ENCODE measurements around the gene DMXL2.

DMXL2 gene

DNA sequence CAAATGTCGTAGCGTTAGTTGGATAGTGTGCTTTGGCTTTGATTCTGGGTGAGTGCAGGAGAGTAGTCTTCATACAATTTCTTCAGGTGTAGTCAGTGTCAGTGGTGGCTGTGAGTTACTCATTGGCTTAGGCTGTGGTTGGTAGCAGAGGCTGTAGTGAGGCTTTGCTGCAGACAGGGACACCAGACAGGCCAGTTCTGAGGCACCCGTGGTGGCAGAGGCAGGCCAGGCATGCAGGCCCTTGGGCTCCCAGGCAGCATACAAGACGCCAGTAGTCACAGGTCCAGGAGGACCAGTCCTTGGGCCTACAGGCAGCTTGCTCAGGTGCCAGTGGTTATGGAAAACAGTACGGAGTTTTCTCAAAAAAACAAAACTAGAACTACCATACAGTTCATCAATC is 61.3 kb downstream of the DMXL2 start:
- intact Hi-C loops (cut with DNase I; ENCODE audit: low total_unique reads): no loop called here
- Histone ChIP-seq H3K4me3 (no peak overlapping the region), H3K27ac (no peak overlapping the region), H3K4me1 (no peaks in the 10 kb centered on the region), H3K9me3 (no peaks in the 10 kb centered on the region), H3K36me3 (no peaks in the 10 kb centered on the region), H3K27me3 (no peaks in the 10 kb centered on the region)
- no peak for DNase-seq
- TF ChIP-seq, protein P1, sequence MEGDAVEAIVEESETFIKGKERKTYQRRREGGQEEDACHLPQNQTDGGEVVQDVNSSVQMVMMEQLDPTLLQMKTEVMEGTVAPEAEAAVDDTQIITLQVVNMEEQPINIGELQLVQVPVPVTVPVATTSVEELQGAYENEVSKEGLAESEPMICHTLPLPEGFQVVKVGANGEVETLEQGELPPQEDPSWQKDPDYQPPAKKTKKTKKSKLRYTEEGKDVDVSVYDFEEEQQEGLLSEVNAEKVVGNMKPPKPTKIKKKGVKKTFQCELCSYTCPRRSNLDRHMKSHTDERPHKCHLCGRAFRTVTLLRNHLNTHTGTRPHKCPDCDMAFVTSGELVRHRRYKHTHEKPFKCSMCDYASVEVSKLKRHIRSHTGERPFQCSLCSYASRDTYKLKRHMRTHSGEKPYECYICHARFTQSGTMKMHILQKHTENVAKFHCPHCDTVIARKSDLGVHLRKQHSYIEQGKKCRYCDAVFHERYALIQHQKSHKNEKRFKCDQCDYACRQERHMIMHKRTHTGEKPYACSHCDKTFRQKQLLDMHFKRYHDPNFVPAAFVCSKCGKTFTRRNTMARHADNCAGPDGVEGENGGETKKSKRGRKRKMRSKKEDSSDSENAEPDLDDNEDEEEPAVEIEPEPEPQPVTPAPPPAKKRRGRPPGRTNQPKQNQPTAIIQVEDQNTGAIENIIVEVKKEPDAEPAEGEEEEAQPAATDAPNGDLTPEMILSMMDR (IDR thresholded peaks at IDR 0.05): no peak

DNA sequence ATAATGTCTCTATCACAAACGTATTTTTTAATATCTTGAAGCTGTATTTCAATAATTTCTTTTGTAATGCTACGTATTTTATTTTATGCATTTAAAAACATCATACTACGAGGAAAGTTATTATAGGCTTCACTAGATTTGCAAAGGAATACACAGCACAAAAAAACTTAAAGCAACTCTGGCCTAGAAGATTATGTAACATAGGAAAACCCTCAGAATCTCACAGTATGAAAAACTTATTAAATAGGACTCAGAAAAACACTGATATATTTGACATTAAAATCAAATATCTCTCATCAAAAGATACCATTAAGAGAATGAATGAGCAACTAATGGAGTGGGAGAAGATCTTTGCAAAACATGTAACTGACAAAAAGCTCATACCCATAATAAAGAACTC is 63.7 kb downstream of the DMXL2 start:
- no peak overlapping the region for H3K27ac ChIP-seq
- no peaks in the 10 kb centered on the region for H3K9me3 ChIP-seq
- no peaks in the 10 kb centered on the region for H3K36me3 ChIP-seq
- no peaks in the 10 kb centered on the region for H3K4me1 ChIP-seq
- intact Hi-C loops (cut with DNase I; ENCODE audit: low total_unique reads): no loop called here
- no peak for DNase-seq
- TF ChIP-seq, protein P1 (IDR thresholded peaks at IDR 0.05): no peak
- H3K27me3 ChIP-seq: no peaks in the 10 kb centered on the region
- no peak overlapping the region for H3K4me3 ChIP-seq

DNA sequence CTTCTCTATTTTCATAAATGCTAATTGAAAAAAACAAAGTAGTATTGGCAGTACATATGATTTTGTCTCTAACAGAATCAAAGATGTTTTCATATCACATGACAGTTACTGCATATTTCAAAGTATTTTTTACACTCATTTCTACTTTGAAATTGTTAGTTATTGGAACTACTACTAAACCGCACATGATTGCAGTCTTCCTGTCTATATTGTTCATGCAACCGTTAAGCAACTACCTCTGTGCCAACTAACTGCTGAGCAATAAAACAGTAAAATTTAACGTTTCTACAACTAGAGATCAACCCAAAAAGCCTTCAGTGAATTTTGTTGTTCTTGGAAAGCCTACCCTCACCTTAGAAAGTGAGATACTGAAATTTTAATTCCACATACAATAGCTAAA is 64.2 kb downstream of the DMXL2 start:
- Histone ChIP-seq H3K4me1 (no peaks in the 10 kb centered on the region), H3K27ac (no peak overlapping the region)
- intact Hi-C loops (cut with DNase I; ENCODE audit: low total_unique reads): no loop called here

DNA sequence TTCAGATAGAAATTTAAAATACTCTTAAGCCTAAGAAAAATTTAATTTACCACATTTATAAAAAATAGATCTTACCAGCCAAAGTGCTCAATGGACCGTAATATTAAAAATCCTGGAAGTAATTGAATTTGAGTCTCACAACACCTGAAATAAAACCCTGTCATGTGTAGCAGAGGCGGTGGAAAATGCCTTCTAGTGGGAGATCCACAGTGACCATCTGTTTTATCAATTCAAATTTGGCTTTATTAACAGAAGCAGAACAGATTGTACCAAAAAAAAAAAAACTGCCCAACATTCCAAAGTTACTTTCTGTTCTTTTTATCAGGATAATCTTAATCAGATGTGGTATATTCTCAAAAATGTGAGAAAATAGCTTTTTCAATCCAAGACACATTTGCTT is 71.7 kb downstream of the DMXL2 start:
- H3K9me3 ChIP-seq: no peaks in the 10 kb centered on the region
- no peaks in the 10 kb centered on the region for H3K27me3 ChIP-seq
- H3K4me3 ChIP-seq: no peak overlapping the region
- intact Hi-C loops (cut with DNase I; ENCODE audit: low total_unique reads): no loop called here
- DNase-seq: no peak
- H3K27ac ChIP-seq: no peak overlapping the region
- H3K4me1 ChIP-seq: no peaks in the 10 kb centered on the region
- H3K36me3 ChIP-seq: no peaks in the 10 kb centered on the region
- TF ChIP-seq, protein P1 (IDR thresholded peaks at IDR 0.05): no peak

More for the DNA sequence above, 64.2 kb downstream of the DMXL2 start:
- no peak for DNase-seq
- Histone ChIP-seq H3K9me3 (no peaks in the 10 kb centered on the region), H3K4me3 (no peak overlapping the region), H3K36me3 (no peaks in the 10 kb centered on the region), H3K27me3 (no peaks in the 10 kb centered on the region)
- TF ChIP-seq, protein P1 (IDR thresholded peaks at IDR 0.05): no peak

DNA sequence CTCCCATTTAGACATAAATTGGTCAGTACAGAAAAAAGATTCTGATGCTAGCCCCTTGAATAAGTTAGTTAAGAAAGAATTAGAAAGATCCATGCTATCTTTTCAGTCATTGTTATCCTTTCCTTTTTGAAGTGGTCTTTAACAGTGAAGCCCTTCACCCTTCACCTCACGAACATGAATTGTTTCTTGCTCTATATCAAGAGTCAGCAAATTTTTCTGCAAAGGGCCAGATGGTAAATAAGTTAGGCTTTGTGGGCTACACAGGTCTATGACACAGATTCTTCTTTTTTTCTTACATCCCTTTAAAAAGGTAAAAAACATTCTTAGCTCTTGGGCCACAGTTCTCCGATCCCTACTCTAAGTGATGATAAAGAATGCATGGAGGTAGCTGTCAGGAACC is 74.9 kb downstream of the DMXL2 start:
- Histone ChIP-seq H3K4me3 (no peak overlapping the region), H3K27ac (no peak overlapping the region), H3K36me3 (no peaks in the 10 kb centered on the region), H3K27me3 (no peaks in the 10 kb centered on the region), H3K9me3 (no peaks in the 10 kb centered on the region), H3K4me1 (no peaks in the 10 kb centered on the region)
- TF ChIP-seq, protein P1 (IDR thresholded peaks at IDR 0.05): no peak
- intact Hi-C loops (cut with DNase I; ENCODE audit: low total_unique reads): no loop called here
- DNase-seq: no peak

DNA sequence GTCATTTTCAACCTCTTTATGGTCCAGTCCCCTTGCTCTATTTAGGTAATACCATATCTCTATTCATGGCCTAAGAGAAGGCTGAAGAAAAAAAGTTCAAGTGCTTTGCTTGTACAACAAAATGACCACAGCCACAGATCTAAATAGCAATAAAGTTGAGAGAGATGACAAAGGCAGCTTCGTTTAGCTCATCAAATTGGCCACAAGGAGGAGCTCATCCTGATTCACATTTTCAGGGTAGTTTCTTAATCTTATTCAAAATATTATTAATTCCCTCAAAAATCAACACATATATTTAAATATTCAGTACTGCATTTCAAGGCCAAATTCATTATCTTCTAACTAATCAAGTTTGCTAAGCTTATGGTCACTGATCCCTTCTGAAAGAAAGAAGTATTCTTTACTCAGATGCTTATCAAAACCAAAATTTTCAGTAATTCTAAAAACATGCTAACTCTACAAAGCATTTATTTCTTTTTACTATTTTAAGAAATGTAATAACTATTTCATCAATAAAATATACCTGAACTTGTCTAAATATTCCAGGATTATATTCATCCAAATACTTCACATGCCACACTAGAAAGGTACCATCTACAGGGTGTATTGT is 85.5 kb downstream of the DMXL2 start:
- H3K27ac ChIP-seq: no peak overlapping the region
- intact Hi-C loops (cut with DNase I; ENCODE audit: low total_unique reads): no loop called here
- no peak for DNase-seq

More for the DNA sequence above, 85.5 kb downstream of the DMXL2 start:
- H3K27me3 ChIP-seq: no peaks in the 10 kb centered on the region
- H3K9me3 ChIP-seq: no peaks in the 10 kb centered on the region
- H3K36me3 ChIP-seq: peaks cover 0 to under 1% (median 0%) of the 10 kb centered on the region in 3 donors
- H3K4me1 ChIP-seq: no peaks in the 10 kb centered on the region
- TF ChIP-seq, protein P1 (IDR thresholded peaks at IDR 0.05): peak; percentile 12 to 26
- H3K4me3 ChIP-seq: no peak overlapping the region
